Measurements from ENCODE around the gene MYMX. TPM values are rescaled to one million over a fixed set of nuclear protein-coding genes. Genes with fewer than 3 reads are reported as not detected.

The MYMX gene
- polyA plus RNA-seq, 1 donor from 2014 or later = not detected

DNA sequence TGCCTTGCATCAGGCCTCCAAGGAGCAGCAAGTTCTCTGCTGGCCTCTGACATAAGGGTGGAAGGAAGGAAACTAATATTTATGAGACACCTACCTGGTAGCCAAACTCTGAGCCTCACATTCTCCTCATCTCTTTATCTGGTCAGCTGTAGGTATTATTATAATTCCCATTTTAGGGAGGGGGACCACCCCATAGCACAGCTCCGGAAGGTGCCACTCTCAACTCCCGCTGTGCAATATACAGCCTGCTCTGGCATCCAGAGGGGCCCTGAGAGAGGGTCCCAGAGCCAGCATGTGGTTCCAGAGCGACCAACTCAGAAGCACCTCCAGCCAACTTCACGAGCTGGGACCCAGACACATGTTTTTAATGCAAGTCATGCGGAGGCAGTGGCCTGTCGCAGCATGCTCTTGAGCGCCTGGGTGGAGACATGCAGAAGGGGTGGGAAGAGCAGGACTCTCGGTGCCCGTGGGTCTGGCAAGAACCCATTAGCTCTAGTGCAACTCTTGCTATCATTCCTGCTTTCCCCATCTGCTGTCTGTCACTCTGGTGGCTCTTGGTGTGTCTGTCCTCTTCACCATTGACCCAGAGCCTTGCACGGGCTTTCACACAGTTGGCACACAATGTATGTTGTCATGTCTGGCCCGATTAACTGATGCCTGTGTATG is 15.0 kb upstream of the MYMX start:
- no peaks in the 10 kb centered on the region for H3K9me3 ChIP-seq (ENCODE audit: low read length)
- H3F3A ChIP-seq (ENCODE audit: insufficient read depth, low read length, poor library complexity, severe bottlenecking) = no peaks in the 10 kb centered on the region
- no peak overlapping the region for H3K9ac ChIP-seq (ENCODE audit: low read length)
- no peaks in the 10 kb centered on the region for H3K9me2 ChIP-seq (ENCODE audit: insufficient read depth, low read length)
- H3K27ac ChIP-seq (ENCODE audit: low read length) = no peak overlapping the region
- TF ChIP-seq TAF1 (IDR thresholded peaks at IDR 0.05; ENCODE audit: low read depth) (no peak), RAD21 (conservative IDR thresholded peaks at IDR 0.05) (no peak), EZH2 (IDR thresholded peaks at IDR 0.05; ENCODE audit: borderline replicate concordance, insufficient read depth, low read length, poor library complexity, severe bottlenecking) (no peak), EP300 (conservative IDR thresholded peaks at IDR 0.05; ENCODE audit: poor library complexity, severe bottlenecking) (no peak), MXI1 (conservative IDR thresholded peaks at IDR 0.05; ENCODE audit: poor library complexity, severe bottlenecking) (no peak), SMC3 (conservative IDR thresholded peaks at IDR 0.05; ENCODE audit: poor library complexity) (no peak), POLR2AphosphoS5 (IDR thresholded peaks at IDR 0.05) (no peak)
- TF ChIP-seq, protein P1, sequence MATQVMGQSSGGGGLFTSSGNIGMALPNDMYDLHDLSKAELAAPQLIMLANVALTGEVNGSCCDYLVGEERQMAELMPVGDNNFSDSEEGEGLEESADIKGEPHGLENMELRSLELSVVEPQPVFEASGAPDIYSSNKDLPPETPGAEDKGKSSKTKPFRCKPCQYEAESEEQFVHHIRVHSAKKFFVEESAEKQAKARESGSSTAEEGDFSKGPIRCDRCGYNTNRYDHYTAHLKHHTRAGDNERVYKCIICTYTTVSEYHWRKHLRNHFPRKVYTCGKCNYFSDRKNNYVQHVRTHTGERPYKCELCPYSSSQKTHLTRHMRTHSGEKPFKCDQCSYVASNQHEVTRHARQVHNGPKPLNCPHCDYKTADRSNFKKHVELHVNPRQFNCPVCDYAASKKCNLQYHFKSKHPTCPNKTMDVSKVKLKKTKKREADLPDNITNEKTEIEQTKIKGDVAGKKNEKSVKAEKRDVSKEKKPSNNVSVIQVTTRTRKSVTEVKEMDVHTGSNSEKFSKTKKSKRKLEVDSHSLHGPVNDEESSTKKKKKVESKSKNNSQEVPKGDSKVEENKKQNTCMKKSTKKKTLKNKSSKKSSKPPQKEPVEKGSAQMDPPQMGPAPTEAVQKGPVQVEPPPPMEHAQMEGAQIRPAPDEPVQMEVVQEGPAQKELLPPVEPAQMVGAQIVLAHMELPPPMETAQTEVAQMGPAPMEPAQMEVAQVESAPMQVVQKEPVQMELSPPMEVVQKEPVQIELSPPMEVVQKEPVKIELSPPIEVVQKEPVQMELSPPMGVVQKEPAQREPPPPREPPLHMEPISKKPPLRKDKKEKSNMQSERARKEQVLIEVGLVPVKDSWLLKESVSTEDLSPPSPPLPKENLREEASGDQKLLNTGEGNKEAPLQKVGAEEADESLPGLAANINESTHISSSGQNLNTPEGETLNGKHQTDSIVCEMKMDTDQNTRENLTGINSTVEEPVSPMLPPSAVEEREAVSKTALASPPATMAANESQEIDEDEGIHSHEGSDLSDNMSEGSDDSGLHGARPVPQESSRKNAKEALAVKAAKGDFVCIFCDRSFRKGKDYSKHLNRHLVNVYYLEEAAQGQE (IDR thresholded peaks at IDR 0.05; ENCODE audit: borderline replicate concordance) = no peak
- TF ChIP-seq, protein P2, sequence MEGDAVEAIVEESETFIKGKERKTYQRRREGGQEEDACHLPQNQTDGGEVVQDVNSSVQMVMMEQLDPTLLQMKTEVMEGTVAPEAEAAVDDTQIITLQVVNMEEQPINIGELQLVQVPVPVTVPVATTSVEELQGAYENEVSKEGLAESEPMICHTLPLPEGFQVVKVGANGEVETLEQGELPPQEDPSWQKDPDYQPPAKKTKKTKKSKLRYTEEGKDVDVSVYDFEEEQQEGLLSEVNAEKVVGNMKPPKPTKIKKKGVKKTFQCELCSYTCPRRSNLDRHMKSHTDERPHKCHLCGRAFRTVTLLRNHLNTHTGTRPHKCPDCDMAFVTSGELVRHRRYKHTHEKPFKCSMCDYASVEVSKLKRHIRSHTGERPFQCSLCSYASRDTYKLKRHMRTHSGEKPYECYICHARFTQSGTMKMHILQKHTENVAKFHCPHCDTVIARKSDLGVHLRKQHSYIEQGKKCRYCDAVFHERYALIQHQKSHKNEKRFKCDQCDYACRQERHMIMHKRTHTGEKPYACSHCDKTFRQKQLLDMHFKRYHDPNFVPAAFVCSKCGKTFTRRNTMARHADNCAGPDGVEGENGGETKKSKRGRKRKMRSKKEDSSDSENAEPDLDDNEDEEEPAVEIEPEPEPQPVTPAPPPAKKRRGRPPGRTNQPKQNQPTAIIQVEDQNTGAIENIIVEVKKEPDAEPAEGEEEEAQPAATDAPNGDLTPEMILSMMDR (IDR thresholded peaks at IDR 0.05; ENCODE audit: poor library complexity, severe bottlenecking) = no peak
- no peak overlapping the region for H2AFZ ChIP-seq (ENCODE audit: low read depth, low read length)
- no peaks in the 10 kb centered on the region for H3K36me3 ChIP-seq (ENCODE audit: insufficient read depth, low read length)
- no peaks in the 10 kb centered on the region for H4K20me1 ChIP-seq (ENCODE audit: insufficient read depth)
- H3K79me2 ChIP-seq (replicated peaks; ENCODE audit: insufficient read depth, low read length) = no peaks in the 10 kb centered on the region
- H3K4me3 ChIP-seq (ENCODE audit: low read length) = no peak overlapping the region
- H3K4me2 ChIP-seq (ENCODE audit: low read length) = no peak overlapping the region
- no peaks in the 10 kb centered on the region for H3K27me3 ChIP-seq (ENCODE audit: insufficient read depth, low read depth, low read length)

DNA sequence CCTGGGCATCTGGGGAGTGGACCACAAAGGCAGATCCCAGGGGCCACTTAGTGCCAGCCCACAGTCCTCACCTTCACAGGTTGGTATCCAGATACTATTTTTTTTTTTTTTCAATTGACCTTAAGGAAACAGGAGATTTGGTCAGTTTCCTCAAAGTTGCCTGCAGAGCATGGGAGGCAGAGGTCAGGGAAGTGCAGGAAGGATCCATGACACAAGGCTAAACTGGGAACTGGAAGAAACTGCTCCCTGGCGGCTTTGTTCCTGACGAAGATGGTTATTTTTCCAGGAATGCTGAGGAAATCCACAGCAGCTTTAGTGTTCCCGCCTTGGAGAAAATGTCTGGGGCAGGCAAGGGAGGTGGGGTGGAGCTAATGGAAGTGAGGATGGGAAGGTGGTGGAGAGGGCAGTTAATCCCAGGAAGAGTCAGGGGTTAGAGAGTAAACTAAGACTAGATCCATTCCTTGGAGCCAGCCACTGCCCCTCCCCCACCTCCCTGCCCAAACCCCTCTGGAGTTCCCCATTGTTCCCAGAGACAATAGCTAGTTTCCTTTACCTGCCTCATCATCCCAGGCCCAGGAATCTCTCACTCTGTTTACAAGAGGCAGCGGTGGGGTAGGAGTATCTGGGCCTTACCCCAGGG is 14.3 kb upstream of the MYMX start:
- Histone ChIP-seq H3K27me3 (ENCODE audit: insufficient read depth, low read depth, low read length) (no peaks in the 10 kb centered on the region), H3K79me2 (replicated peaks; ENCODE audit: insufficient read depth, low read length) (no peaks in the 10 kb centered on the region), H3K9me2 (ENCODE audit: insufficient read depth, low read length) (no peaks in the 10 kb centered on the region), H3K4me3 (ENCODE audit: low read length) (no peak overlapping the region), H4K20me1 (ENCODE audit: insufficient read depth) (no peaks in the 10 kb centered on the region), H3K9ac (ENCODE audit: low read length) (no peak overlapping the region), H3F3A (ENCODE audit: insufficient read depth, low read length, poor library complexity, severe bottlenecking) (no peaks in the 10 kb centered on the region), H3K27ac (ENCODE audit: low read length) (no peak overlapping the region), H3K4me2 (ENCODE audit: low read length) (no peak overlapping the region), H3K36me3 (ENCODE audit: insufficient read depth, low read length) (no peaks in the 10 kb centered on the region), H2AFZ (ENCODE audit: low read depth, low read length) (no peak overlapping the region), H3K9me3 (ENCODE audit: low read length) (no peaks in the 10 kb centered on the region)
- TF ChIP-seq, protein P1 (IDR thresholded peaks at IDR 0.05; ENCODE audit: borderline replicate concordance) = no peak
- TF ChIP-seq RAD21 (conservative IDR thresholded peaks at IDR 0.05) (no peak), EP300 (conservative IDR thresholded peaks at IDR 0.05; ENCODE audit: poor library complexity, severe bottlenecking) (no peak), SMC3 (conservative IDR thresholded peaks at IDR 0.05; ENCODE audit: poor library complexity) (no peak), MXI1 (conservative IDR thresholded peaks at IDR 0.05; ENCODE audit: poor library complexity, severe bottlenecking) (no peak), TAF1 (IDR thresholded peaks at IDR 0.05; ENCODE audit: low read depth) (no peak)

Measured in neural cell (in vitro differentiated cells).